GM04504 (cell line): ENCODE measurements around the gene MYH15.

Experiments used
- DNase-seq: peaks from one replicate; pipeline ENCODE4 v3.0.0-alpha.2; 2012; ENCODE audit warnings: low read depth

Gene MYH15

DNA sequence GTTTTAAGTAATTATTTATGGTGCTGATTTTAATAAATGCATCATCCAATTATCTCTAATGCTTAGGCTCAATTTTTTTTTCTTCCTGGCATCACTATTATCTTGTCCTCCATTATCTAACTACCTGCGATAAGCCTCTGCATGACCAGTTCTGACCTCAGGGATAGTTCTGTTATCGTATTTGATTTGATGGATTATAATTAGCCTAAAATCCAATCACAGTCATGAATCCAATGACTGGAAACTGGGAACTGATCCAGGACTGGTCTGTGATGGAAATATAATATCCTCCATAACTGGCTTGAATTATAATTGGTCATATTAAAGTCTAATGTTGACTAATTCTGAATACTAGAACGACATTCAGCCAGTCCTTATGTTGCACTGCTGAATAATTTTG is 1.1 kb downstream of the MYH15 start:
- no peak for DNase-seq

DNA sequence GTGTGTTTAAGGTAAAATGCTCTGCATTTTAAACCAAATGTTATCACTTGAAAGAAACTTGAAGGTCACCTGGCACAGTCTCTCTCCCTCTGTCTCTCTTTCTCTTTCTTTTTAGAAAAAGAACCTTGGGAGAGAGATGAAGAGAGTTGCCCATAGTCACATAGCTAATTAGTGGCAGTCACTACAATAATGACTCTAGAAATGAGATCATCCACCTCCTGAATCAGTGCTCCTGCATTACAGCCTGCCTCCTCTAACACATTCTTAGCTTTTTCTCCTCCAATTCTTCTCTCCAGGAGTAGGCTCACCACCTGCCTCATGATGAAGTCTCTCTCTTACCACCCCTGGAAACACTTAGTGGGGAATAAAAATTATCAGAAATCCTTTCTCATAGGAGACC is 2.5 kb downstream of the MYH15 start:
- no peak for DNase-seq

GRCh38 chr3:108505811-108506210 is 4.6 kb downstream of the MYH15 start:
- no peak for DNase-seq

GRCh38 chr3:108503722-108504121 is 6.7 kb downstream of the MYH15 start:
- no peak for DNase-seq

GRCh38 chr3:108501535-108501934 is 8.9 kb downstream of the MYH15 start:
- no peak for DNase-seq

GRCh38 chr3:108500728-108501127 is 9.7 kb downstream of the MYH15 start:
- no peak for DNase-seq

GRCh38 chr3:108497271-108497670 is 13.1 kb downstream of the MYH15 start:
- DNase-seq: no peak

DNA sequence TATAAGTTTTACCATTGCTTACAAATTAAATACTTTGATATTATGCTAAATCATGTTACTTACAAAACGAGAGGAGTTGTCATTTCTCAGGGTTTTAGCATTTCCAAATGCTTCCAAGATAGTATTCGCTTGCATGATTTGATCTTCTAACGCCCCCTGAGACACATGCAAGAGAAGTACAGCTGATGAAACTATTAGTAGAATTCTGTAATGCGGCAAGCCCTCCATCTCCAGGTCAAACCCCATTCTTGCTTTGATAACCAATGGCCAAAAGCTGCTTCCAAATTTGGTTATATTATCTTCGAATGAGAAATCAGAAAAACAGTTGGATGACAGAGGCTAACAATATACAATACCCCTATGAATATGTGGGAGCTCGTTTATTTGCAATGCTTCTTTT is 14.7 kb downstream of the MYH15 start:
- no peak for DNase-seq

- DNase-seq: no peak
Measured at GRCh38 chr3:108494906-108495531, 15.4 kb downstream of the MYH15 start.

GRCh38 chr3:108493862-108494261 is 16.5 kb downstream of the MYH15 start:
- no peak for DNase-seq

DNA sequence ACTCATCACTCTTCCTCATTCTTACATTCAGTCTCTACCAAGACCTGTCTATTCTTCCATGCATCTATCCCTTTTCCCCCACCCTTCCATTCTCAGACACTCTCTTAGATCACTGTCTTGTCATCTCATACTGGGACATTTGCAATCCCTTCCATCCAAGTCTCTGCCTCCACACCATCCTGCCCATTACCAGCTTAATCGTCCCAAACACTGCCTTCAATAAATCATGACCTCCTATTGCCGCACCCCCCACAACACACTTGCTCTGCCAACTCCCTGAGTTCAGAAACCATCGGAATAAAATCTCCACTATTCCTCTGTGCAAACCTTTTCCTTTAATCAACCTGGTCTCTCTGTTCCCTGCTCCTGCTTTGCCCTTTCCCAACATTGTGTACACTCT is 18.9 kb downstream of the MYH15 start:
- DNase-seq: no peak

DNA sequence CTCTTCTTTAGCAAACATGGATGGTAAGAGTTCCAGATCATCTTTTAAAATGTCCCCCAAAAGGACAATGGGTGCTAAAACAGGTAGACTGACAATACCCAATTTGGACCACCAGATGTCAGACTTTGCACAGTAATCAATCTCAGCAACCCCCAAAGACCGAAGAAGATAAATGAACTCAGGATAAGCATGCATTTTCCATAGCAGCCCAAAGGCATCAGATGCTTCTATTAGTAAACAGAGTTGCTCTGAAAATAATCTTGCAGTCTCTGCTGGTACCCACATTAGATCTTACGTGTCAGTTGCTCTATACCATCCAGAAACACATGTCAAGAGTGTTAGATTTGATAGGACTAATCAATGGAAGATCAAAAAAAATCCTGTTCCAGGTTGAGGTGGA is 20.6 kb downstream of the MYH15 start:
- DNase-seq: no peak

DNA sequence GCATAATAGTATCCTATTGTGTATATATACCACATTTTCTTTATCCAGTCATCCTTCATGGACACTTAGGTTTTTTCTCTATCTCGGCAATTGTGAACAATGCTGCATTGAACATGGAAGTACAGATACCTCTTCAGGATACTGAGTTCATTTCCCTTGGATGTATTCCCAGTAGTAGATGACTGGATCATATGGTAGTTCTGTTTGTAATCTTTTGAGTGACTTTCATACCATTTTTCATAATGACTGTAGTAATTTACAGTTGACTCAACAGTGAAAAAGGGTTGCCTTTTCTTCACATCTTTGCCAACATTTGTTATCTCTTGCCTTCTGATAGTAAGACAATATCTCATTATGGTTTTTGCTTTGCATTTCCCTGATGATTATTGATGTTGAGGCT is 21.8 kb downstream of the MYH15 start:
- no peak for DNase-seq

DNA sequence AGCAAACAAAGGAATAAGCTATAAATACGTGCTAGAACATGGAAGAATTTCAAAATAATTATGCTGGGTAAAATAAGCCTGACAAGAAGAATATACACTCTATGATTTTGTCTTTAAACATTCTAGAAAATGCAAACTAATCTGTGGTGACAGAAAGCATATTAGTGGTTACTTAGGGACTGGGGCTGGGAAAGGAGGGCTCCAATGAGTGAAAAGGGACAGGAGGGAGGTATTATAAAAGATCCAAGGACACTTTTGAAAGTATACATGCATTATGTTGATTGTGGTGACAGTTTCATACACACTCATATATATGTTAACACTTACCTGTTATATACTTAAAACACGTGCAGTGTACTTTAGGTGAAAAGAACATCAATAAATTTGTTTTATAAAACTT is 23.0 kb downstream of the MYH15 start:
- DNase-seq: no peak

GRCh38 chr3:108486941-108487340 is 23.5 kb downstream of the MYH15 start:
- DNase-seq: no peak

DNA sequence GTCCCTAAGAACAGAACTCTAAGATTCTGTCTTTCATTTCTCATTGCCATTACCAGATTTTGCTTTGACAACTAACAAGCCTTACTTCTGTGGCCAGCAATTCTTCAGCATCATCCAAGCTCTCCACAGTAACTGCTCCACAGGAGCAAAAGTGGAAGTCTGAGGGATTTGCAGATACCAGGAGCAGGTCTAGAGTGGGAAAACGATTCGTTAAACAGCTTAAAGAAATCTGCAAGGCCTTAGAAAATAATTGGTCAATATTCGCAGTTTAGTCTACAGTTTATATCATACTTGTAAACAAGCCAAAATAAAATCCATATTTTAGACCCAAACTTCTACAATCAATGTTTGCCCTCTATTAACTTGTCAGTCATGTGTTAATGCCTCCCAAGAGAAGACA is 24.1 kb downstream of the MYH15 start:
- DNase-seq: no peak

DNA sequence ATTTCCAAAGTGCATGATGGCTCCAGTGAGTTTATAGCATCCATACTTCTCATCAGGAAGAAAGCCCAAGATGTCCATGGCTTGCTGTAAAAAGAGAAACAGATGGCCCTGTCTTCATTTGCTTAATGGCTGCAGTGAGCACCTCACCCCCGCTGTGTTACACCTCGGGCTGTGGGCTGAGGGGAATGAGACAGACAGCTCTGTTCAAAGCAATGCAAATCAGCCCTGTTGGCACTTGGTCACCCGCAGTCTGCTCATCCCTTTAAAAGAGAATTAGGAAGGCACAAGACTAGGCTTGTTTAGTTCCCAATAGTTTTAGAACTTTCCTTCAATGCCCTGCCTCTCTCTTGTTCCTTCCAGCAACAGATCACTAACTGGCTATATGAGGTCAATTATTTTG is 25.2 kb downstream of the MYH15 start:
- DNase-seq: no peak

- no peak for DNase-seq
Measured at GRCh38 chr3:108479224-108479623, 31.2 kb downstream of the MYH15 start.

DNA sequence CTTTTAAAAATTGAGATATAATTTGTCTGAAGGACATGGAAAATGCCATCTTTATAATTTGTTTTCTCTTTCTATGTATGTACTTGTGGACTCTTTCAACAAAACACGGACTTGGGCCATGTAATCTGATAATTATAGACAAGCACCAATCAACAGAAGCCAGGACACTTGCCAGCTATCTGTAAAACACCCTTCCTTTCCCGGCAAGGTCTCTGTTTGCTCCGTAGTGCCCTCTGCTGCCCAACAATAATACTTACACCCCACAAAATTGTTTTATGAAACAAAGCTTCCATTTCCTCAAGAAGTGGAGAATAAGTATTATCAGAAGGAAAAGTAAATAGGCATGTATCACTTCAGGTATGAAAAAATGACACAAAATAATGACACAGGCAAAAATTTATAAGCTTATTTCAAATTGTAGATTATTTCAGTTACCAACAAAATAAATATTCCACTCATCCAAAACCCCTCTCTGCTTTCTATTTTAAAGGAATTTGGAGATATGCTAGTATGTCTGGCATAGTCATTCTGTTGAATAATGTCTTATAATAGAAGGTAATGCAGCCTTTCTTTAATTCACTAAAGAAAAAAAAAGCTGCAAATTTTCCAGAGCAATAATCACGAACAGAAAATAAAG is 32.8 kb downstream of the MYH15 start:
- no peak for DNase-seq

GRCh38 chr3:108475220-108475782 is 35.1 kb downstream of the MYH15 start:
- no peak for DNase-seq

DNA sequence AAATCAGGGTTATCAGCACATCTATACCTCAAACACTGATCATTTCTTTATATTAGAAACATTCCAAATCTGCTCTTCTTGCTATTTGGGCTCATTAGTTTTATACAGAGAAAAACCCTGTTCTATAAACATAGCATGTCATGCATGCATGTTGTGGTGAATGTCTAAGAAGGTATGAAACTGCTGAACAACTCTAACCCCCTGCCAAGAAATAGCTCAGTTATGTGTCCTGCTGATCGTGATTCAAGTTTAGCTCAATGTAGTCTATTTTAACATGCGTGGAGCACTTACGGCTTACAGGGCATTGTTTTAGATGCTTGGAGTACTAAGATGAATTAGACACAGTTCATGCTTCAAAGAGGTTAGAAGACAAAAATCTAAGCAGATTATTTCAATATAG is 35.8 kb downstream of the MYH15 start:
- no peak for DNase-seq

- no peak for DNase-seq
Measured at GRCh38 chr3:108473711-108474110, 36.7 kb downstream of the MYH15 start.

GRCh38 chr3:108472001-108472591 is 38.3 kb downstream of the MYH15 start:
- DNase-seq: peak; percentile 62

- DNase-seq: no peak
Measured at GRCh38 chr3:108471426-108471825, 39.0 kb downstream of the MYH15 start.
